T-helper 1 cell treated with Interleukin-12 subunit alpha and Interleukin-12 subunit beta and Interleukin-4 antibody, amounts not matched to agents 30 μg/mL and 1 μg/mL, for 36 hours (primary cell): ENCODE data around the gene TRPV4.

ENCODE experiments used
- H3K27ac Mint-ChIP-seq: one replicate; pipeline ENCODE4 v1.8.0; 2021; ENCODE audit warnings: mild to moderate bottlenecking, mixed read lengths
- H3K27me3 Mint-ChIP-seq: one replicate; pipeline ENCODE4 v1.8.0; 2021; ENCODE audit warnings: low read depth, mixed read lengths
- H3K36me3 Mint-ChIP-seq: one replicate; pipeline ENCODE4 v1.8.0; 2021; ENCODE audit warnings: low read depth, mixed read lengths
- H3K4me1 Mint-ChIP-seq: one replicate; pipeline ENCODE4 v1.8.0; 2021; ENCODE audit warnings: low read depth, mixed read lengths
- H3K4me3 Mint-ChIP-seq: one replicate; pipeline ENCODE4 v1.8.0; 2021; ENCODE audit warnings: mild to moderate bottlenecking, moderate library complexity, mixed read lengths
- H3K9me3 Mint-ChIP-seq: one replicate; pipeline ENCODE4 v1.8.0; 2021; ENCODE audit warnings: mixed read lengths

TRPV4 gene

DNA sequence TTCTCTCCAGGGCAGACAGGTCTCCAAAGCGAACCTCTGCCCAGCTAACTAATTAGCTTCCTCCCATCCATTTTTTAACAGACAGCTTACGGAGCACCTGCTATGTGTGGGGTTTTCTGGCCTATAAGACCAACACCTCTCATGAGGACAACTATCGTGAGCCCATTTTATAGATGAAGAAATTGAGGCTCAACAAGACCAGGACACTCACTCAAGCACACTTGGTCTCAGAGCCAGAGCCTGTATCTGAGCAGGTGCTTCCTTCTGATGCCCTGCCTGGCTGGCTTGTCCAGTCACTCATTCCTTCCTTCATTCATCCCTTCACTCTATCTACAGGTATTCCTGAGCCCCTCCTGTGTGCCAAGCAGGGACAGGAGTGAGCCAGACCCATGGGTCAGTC is 6.1 kb downstream of the TRPV4 start:
- Mint-ChIP-seq H3K36me3 (no peaks in the 10 kb centered on the region), H3K27ac (no peak overlapping the region), H3K4me1 (no peaks in the 10 kb centered on the region), H3K27me3 (peaks cover 17% of the 10 kb centered on the region), H3K4me3 (no peak overlapping the region), H3K9me3 (no peaks in the 10 kb centered on the region)

DNA sequence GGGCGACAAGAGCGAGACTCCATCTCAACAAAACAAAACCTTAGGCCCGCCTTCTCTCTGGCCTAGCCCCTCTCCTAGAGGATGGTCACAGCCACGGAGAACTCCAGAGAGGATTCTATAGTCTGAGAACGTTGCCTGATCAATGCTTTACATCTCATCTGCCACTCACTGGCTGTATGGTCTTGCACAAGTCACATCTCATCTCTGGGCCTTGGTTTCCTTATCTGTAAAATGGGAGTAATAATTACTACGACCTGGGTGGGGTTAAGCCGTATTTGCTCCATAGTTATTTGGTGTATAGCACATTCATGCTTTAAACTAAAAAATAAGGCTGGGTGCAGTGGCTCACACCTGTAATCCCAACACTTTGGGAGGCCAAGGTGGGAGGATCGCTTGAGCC is 8.5 kb downstream of the TRPV4 start:
- Mint-ChIP-seq H3K4me1 (no peaks in the 10 kb centered on the region), H3K27me3 (peaks cover 4% of the 10 kb centered on the region), H3K4me3 (no peak overlapping the region), H3K9me3 (no peaks in the 10 kb centered on the region), H3K27ac (no peak overlapping the region), H3K36me3 (no peaks in the 10 kb centered on the region)

DNA sequence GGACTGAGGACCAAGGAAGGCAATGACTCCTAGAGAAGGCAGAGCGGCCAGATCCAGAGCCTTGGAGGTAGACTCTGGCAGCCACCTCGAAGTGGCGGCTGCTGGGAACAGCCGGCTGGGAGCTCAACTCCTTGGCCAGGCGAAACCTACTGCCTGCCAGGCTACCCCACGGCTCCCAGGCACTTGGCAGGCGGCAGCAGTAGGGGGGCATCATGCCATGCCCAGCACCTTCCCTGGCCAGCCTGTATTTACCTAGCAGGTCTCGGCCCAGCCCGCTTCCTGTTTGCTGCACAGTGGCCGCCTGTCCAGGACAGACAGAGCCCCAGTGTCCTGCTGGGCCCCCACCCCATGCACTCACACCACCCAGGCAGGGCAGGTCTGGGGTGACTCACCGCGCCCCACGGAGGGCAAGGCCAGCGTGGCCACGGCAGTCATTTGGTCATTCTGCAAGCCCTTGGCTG is 10.2 kb downstream of the TRPV4 start:
- Mint-ChIP-seq H3K4me3 (no peak overlapping the region), H3K27ac (no peak overlapping the region), H3K27me3 (peaks cover 4% of the 10 kb centered on the region), H3K9me3 (no peaks in the 10 kb centered on the region), H3K4me1 (no peaks in the 10 kb centered on the region), H3K36me3 (no peaks in the 10 kb centered on the region)

DNA sequence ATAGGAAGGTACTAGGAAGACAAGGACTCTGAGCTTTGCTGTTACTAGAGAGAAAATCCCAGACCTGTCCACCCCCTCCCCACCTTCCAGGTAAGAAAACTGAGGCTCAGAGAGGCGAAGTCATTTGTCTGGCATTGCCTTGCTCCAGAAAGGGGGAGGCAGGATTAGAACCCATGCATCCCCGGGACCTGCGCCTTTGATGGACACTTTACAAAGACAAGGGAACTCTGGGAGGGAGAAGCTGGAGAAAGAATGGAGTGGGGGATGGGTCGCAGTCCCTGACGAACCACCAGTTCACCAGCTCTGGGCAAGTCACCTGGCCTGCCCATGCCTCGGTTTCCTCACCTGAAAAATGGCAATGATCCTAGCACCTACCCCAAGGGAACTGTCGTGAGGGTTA is 10.8 kb downstream of the TRPV4 start:
- Mint-ChIP-seq H3K9me3 (no peaks in the 10 kb centered on the region), H3K36me3 (no peaks in the 10 kb centered on the region), H3K4me3 (no peak overlapping the region), H3K27me3 (peaks cover 1% of the 10 kb centered on the region), H3K4me1 (no peaks in the 10 kb centered on the region), H3K27ac (no peak overlapping the region)

DNA sequence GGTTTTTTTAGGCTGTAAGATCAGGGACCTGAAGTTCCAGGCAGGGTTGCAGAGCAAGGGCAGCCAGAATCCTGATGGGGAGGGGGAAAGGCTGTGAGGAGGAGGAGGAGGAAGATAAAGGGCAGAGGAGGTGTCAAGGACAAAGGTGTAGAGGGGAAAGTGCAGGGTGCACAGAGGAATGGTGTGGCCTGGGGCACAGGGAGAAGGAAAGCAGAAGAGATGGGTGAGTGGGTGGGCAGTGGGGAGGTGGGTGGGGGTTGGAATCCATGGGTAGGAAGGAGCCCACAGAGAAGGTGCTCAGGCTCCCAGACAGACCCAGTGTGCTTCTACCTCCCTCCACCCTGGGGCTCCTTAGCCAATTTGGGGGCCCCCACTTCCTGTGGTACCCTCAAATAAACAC is 11.2 kb downstream of the TRPV4 start:
- no peaks in the 10 kb centered on the region for H3K9me3 Mint-ChIP-seq
- no peak overlapping the region for H3K27ac Mint-ChIP-seq
- H3K4me3 Mint-ChIP-seq = no peak overlapping the region
- H3K4me1 Mint-ChIP-seq = no peaks in the 10 kb centered on the region
- H3K36me3 Mint-ChIP-seq = no peaks in the 10 kb centered on the region
- no peaks in the 10 kb centered on the region for H3K27me3 Mint-ChIP-seq

DNA sequence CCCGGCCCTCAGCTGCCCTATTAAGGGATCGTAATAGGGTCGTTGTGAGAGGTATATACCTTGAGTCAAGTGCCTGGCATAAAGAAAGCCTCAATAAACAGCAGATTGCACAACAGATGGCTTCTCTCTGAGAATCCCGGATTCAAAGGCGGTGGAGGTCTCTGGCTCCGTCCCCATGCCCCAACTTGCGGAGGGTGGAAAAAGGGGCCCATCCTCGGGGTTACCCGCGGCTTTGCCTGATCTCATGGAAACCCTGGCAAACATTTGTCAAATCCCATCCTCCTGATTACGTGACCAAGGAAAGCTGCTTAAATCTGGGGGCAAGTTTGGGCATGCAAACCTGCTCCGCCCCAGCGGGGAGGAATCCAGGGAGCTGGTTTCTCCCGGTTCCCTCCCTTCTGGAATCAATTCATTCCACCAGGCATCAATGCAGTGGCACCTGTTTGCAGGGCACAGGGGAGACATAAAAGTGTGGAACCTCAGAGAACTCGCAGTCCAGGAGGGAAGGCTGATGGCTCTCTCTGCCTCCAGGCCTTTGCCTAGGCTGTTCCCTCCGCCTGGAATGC is 12.3 kb downstream of the TRPV4 start:
- no peaks in the 10 kb centered on the region for H3K9me3 Mint-ChIP-seq
- H3K27ac Mint-ChIP-seq = no peak overlapping the region
- no peaks in the 10 kb centered on the region for H3K36me3 Mint-ChIP-seq
- no peak overlapping the region for H3K4me3 Mint-ChIP-seq
- H3K4me1 Mint-ChIP-seq = no peaks in the 10 kb centered on the region
- H3K27me3 Mint-ChIP-seq = no peaks in the 10 kb centered on the region

DNA sequence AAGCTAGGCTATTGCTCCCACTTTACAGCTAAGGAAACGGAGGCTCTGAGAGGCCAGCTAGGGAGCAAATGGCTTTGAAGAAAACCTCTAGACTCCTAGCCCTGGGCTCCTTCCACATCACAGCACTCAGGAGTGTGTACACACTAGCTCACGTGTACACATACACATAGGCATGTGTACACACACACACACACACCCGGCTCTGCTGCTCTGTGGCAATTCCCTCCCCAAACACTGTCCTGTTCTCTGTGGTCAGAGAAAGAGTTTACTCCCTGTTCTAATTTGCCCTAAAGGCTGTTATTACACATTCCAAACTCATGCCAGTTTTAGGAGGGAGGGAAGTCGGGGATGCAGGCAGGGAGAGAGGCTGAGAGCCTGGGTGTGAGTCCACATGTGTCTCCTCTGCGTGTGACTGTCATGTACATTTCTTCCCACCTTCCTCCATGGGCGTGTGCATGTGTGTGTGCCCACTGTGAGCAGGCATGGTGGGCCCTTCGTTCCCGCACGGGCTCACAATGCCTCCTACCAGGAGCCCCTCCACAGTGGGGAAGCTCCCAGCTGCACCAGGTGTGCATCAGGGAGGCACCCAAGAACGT is 14.2 kb downstream of the TRPV4 start:
- no peak overlapping the region for H3K27ac Mint-ChIP-seq
- no peaks in the 10 kb centered on the region for H3K36me3 Mint-ChIP-seq
- no peaks in the 10 kb centered on the region for H3K9me3 Mint-ChIP-seq
- H3K4me3 Mint-ChIP-seq = no peak overlapping the region
- H3K27me3 Mint-ChIP-seq = no peaks in the 10 kb centered on the region
- H3K4me1 Mint-ChIP-seq = no peaks in the 10 kb centered on the region

DNA sequence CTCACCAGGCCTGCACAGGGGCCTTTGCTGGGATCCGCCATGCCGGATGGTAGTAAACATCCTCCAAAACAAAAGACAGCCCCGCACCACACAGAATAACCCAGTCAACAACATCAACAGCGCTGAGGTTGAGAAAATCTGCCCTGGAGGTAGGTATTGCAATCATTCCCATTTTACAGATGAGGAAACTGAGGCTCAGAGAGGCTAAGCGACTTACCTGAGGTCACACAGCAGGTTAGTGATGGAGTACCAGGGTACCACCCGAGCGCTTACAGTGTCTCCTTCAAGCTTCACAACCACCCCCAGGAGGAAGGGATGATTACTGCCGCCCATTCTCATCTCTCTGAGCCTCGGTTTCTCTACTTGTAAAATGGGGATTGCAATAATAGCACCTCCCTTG is 14.9 kb downstream of the TRPV4 start:
- no peaks in the 10 kb centered on the region for H3K36me3 Mint-ChIP-seq
- no peaks in the 10 kb centered on the region for H3K27me3 Mint-ChIP-seq
- H3K9me3 Mint-ChIP-seq = no peaks in the 10 kb centered on the region

DNA sequence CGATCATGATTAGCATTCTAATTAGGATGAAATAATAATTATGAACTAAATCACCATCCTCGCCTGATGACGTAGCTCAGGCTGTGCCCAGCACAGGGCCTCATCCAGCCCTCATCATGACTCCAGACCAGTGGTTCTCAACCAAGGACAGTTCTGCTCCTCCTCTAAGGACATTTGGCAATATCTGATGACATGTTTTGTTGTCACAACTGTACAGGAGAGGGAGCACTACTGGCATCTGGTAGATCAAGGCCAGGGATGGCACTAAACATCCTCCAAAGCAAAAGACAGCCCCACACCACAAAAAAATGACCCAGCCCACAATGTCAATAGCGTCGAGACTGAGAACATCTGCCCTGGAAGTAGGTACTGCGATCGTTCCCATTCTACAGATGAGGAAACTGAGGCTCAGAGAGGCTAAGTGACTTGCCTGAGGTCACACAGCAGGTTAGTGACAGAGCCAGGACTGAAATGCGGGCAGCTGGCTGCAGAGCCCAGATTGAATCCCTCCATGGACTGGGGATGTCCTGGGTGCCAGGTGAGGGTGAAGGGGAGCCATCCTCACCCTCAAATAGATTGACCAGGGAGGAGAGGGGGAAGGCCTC is 15.5 kb downstream of the TRPV4 start:
- Mint-ChIP-seq H3K9me3 (no peaks in the 10 kb centered on the region), H3K4me3 (no peak overlapping the region), H3K36me3 (no peaks in the 10 kb centered on the region), H3K27ac (no peak overlapping the region), H3K27me3 (no peaks in the 10 kb centered on the region), H3K4me1 (no peaks in the 10 kb centered on the region)

More for the DNA sequence above, 14.9 kb downstream of the TRPV4 start:
- H3K4me3 Mint-ChIP-seq = no peak overlapping the region
- H3K27ac Mint-ChIP-seq = no peak overlapping the region
- H3K4me1 Mint-ChIP-seq = no peaks in the 10 kb centered on the region

DNA sequence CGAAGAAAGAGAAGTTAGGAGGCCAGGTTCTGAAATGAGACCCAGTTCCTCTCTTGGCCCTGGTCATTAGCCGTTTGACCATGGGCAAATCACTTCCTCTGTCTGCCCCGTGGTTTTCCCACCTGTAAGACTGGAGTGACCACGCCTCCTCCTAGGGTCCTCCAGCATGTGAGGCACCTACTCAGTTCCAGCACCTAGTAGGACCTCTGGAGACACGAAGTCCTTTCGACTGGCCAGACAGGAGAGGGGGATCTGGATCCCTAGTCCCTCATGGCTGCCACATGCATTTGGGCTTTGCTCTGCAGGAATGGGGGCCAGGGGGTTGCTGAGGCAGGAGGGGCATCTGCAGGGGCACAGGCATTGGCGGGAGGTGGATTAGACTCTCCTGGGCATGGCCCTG is 16.3 kb downstream of the TRPV4 start:
- H3K36me3 Mint-ChIP-seq = no peaks in the 10 kb centered on the region
- no peak overlapping the region for H3K27ac Mint-ChIP-seq
- H3K4me3 Mint-ChIP-seq = no peak overlapping the region
- H3K9me3 Mint-ChIP-seq = no peaks in the 10 kb centered on the region
- no peaks in the 10 kb centered on the region for H3K4me1 Mint-ChIP-seq
- H3K27me3 Mint-ChIP-seq = no peaks in the 10 kb centered on the region

DNA sequence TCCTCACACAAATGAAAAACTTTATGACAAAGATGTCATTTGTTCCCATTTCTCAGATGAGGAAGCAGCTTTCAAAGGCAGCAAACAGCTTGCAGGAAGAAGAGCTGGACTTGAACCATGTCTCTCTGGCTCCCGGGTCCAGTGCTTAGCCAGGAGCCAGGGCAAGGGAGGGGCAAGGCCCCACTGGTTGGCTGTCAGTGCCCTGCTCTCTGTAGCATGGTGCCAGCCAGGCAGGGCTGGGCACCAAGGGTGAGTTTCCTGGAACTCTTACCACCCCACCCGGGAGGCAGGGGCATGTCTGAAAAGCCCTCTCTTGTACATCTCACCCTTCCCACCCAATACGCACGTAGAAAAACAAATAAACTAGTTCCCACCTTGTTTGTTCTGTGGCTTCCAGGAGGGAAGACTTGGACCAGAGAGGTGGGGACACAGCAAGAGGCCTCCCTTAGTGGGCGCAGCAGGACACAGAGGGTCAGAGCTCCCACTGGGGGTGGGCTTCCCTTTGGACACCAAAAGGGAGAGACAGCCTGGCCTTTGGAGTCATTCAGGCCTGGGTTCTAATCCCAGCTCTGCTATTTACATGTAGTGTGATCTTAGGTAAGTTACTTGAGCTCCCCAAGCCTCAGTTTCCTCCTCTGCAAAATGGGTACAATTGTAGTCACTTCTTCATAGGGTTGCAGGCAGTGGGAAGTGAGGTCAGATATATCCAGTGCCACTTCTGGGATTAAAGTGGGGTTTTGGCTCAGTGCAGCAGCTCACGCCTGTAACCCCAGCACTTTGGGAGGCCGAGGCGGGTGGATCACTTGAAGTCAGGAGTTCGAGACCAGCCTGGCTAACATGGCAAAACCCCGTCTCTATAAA is 17.2 kb downstream of the TRPV4 start:
- Mint-ChIP-seq H3K9me3 (no peaks in the 10 kb centered on the region), H3K27me3 (no peaks in the 10 kb centered on the region), H3K27ac (no peak overlapping the region), H3K36me3 (no peaks in the 10 kb centered on the region), H3K4me3 (no peak overlapping the region), H3K4me1 (no peaks in the 10 kb centered on the region)

DNA sequence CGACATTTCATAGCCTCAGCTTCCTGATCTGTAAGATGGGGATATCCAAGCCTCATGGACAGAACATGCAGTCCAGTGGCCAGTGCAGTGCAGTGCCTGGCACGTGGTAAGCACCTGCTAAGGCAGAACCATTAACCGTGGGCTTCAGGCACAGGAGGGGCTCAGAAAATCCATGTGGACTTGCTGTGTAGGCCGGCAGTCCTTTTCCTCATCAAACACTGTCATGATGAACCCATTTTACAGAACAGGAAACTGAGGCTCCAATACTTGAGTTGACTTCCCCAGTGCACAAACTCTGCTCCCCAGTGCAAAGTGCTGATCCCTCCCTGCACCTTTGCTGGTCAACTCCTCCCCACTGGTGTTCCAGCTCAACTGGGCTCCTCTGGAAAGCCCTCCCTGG is 18.0 kb downstream of the TRPV4 start:
- no peak overlapping the region for H3K27ac Mint-ChIP-seq
- no peaks in the 10 kb centered on the region for H3K36me3 Mint-ChIP-seq
- no peaks in the 10 kb centered on the region for H3K27me3 Mint-ChIP-seq
- H3K4me3 Mint-ChIP-seq = no peak overlapping the region
- H3K9me3 Mint-ChIP-seq = no peaks in the 10 kb centered on the region
- H3K4me1 Mint-ChIP-seq = no peaks in the 10 kb centered on the region

DNA sequence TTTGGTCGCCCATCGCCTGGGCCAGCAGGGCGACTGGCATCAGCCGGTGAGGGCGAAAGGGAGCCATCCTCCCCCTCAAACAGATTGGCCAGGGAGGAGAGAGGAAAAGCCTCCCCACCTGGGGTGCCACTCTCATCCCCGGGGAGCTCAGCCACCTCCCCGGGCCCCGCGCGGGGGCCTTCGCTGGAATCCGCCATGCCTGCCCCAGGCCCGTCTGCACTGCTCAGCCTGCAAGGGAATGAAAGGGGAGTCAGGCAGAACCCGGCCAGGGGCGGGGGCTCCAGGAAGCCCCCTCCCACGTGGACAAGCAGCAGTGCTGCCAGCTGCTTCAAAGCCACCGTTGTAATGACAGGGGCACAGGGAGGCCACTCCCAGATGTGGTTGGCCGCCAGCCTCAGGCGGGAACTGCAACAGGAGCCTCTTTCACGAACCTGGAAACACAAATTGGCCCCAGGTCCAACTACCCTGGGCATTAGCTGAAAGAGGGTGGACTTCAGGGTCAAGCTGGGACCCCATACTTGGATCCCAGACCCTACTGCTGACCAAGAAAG is 18.5 kb downstream of the TRPV4 start:
- no peaks in the 10 kb centered on the region for H3K9me3 Mint-ChIP-seq
- no peaks in the 10 kb centered on the region for H3K36me3 Mint-ChIP-seq
- no peak overlapping the region for H3K4me3 Mint-ChIP-seq
- H3K27ac Mint-ChIP-seq = no peak overlapping the region
- no peaks in the 10 kb centered on the region for H3K27me3 Mint-ChIP-seq
- no peaks in the 10 kb centered on the region for H3K4me1 Mint-ChIP-seq

DNA sequence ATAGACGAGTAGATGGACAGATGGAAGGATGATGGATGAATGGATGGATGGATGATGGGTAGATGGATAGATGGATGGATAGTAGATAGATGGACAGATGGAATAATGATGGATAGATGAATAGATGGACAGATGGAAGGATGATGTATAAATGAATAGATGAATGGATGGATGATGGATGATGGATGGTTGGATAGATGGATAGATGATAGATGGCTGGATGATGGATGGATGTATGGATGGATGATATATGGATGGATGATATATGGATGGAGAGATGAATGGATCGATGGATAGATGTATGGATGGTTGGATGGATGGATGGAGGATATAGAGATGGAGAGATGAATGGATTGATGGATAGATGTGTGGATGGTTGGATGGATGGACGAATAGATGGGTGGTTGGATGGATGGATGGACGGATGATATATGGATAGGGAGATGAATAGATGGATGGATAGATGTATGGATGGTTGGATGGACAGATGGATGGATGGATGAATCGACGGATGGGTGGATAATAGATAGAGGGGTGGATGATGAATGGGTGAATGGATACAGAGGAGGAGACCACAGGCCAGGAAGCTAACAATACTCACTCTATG is 19.3 kb downstream of the TRPV4 start:
- H3K4me3 Mint-ChIP-seq = no peak overlapping the region
- no peaks in the 10 kb centered on the region for H3K36me3 Mint-ChIP-seq
- no peaks in the 10 kb centered on the region for H3K27me3 Mint-ChIP-seq
- no peaks in the 10 kb centered on the region for H3K9me3 Mint-ChIP-seq
- H3K27ac Mint-ChIP-seq = no peak overlapping the region
- H3K4me1 Mint-ChIP-seq = no peaks in the 10 kb centered on the region
